PC-9 (cell line): Measurements from ENCODE around the gene NEIL3.

Experiments used
- CTCF ChIP-seq: fragments of 200-600 bp; sonication (generic); conservative IDR thresholded peaks from 2 replicates; pipeline ENCODE4 v1.6.1; 2017; ENCODE audit warnings: mixed run types, antibody characterized with exemption, mild to moderate bottlenecking, moderate library complexity
- EZH2 ChIP-seq: fragments of 200-600 bp; sonication (generic); IDR thresholded peaks from 2 replicates; pipeline ENCODE4 v1.8.0; 2017; ENCODE audit warnings: antibody characterized with exemption, low read depth

GRCh38 chr4:177281351-177281909 is 28.2 kb upstream of the NEIL3 start:
- TF ChIP-seq CTCF (no peak), EZH2 (no peak)
